Mammary epithelial cell (primary cell): Measurements from ENCODE around the gene CHD9.
"Not testable (repeated sequence)": the region's sequence is repeated elsewhere in the genome, so short reads cannot be mapped to it uniquely, and the experiment has no call there.

ENCODE experiments used
- EZH2 ChIP-seq: IDR thresholded peaks from 2 replicates; pipeline ENCODE4 v1.6.1; 2012; ENCODE audit warnings: low read length, inconsistent platforms, borderline replicate concordance
- TF ChIP-seq, protein P1 (sequence below), 2 donors: IDR thresholded peaks in 1 of 2; conservative IDR thresholded peaks in 1 of 2; 2 replicates each; pipeline ENCODE4 v1.5.1; 2011 to 2012; ENCODE audit warnings: inconsistent platforms in 2 of 2, low read length in 2 of 2, mild to moderate bottlenecking in 2 of 2, control low read depth in 1 of 2, low read depth in 1 of 2; ENCODE audit not compliant: insufficient read depth in 1 of 2; ENCODE audit errors: extremely low read depth in 1 of 2

DNA sequence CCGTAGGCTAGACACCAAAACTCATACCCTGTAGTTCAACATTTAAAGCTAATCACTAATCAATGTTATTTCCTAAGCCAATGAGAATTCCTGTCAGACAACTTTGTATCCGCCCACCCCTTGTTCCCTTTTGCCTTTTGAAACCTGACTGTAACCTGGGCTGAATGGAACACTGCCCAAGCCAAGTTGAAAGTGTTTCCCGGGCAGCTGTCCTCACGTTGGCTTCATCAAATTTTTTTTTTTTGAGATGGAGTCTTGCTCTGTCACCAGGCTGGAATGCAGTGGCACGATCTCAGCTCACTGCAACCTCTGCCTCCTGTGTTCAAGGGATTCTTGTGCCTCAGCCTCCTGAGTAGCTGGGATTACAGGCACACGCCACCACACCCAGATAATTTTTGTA, 18.1 kb upstream of the CHD9 start:
- TF ChIP-seq, protein P1, sequence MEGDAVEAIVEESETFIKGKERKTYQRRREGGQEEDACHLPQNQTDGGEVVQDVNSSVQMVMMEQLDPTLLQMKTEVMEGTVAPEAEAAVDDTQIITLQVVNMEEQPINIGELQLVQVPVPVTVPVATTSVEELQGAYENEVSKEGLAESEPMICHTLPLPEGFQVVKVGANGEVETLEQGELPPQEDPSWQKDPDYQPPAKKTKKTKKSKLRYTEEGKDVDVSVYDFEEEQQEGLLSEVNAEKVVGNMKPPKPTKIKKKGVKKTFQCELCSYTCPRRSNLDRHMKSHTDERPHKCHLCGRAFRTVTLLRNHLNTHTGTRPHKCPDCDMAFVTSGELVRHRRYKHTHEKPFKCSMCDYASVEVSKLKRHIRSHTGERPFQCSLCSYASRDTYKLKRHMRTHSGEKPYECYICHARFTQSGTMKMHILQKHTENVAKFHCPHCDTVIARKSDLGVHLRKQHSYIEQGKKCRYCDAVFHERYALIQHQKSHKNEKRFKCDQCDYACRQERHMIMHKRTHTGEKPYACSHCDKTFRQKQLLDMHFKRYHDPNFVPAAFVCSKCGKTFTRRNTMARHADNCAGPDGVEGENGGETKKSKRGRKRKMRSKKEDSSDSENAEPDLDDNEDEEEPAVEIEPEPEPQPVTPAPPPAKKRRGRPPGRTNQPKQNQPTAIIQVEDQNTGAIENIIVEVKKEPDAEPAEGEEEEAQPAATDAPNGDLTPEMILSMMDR (conservative IDR thresholded peaks at IDR 0.05 in 1 of 2, IDR thresholded peaks at IDR 0.05 in 1 of 2; ENCODE audit: extremely low read depth in 1 of 2, insufficient read depth in 1 of 2, low read depth in 1 of 2, low read length in 2 of 2), result not testable (repeated sequence)
- not testable (repeated sequence) for TF ChIP-seq EZH2
